HL-60 (cell line): ENCODE results near the gene SLC3A2.

Experiments used
- GABPA ChIP-seq: IDR thresholded peaks from 2 replicates; pipeline ENCODE4 v1.6.1; 2012; ENCODE audit warnings: low read depth
- POLR2AphosphoS5 ChIP-seq: IDR thresholded peaks from 2 replicates; pipeline ENCODE4 v1.6.1; 2012; ENCODE audit warnings: low read depth
- SPI1 ChIP-seq: IDR thresholded peaks from 2 replicates; pipeline ENCODE4 v1.6.1; 2012; ENCODE audit warnings: low read depth, mild to moderate bottlenecking, borderline replicate concordance
- TF ChIP-seq, protein P1 (sequence below): IDR thresholded peaks from one replicate; pipeline ENCODE4 v1.5.1; 2011; ENCODE audit warnings: low read length, control low read depth, inconsistent platforms; ENCODE audit not compliant: insufficient read depth
- TF ChIP-seq, protein P2 (sequence below): IDR thresholded peaks from 2 replicates; pipeline ENCODE4 v1.6.1; 2012; ENCODE audit warnings: low read depth; ENCODE audit not compliant: insufficient replicate concordance

DNA sequence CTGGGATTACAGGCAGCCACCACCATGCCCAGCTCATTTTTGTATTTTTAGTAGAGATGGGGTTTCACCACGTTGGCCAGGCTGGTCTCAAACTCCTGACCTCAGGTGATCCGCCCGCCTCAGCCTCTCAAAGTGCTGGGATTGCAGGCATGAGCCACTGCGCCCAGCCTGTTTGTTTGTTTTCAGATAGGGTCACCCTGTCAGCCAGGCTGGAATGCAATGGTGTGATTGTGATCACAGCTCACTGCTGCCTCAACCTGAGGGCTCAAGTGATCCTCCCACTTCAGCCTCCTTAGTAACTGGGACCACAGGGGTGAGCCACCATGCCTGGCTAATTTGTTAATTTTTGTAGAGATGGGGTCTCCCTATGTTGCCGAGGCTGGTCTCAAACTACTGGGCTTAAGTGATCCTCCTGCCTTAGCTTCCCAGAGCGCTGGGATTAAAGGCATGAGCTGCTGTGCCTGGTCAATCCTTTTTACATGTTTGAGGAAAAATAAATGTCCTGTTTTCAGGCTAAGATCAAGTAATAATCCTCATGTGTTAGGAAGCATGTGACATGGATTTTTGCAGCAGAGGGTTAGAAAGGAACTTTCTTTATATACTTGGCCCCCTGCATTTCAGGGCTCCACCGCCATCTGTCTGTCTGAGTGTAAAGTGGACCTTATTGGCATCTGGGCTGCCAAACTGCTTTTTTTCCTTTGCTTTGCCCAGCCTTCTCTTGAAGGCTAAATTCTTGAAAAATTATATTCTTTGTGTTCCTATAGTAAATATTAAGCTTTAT is 4.8 kb upstream of the SLC3A2 start:
- TF ChIP-seq, protein P1, sequence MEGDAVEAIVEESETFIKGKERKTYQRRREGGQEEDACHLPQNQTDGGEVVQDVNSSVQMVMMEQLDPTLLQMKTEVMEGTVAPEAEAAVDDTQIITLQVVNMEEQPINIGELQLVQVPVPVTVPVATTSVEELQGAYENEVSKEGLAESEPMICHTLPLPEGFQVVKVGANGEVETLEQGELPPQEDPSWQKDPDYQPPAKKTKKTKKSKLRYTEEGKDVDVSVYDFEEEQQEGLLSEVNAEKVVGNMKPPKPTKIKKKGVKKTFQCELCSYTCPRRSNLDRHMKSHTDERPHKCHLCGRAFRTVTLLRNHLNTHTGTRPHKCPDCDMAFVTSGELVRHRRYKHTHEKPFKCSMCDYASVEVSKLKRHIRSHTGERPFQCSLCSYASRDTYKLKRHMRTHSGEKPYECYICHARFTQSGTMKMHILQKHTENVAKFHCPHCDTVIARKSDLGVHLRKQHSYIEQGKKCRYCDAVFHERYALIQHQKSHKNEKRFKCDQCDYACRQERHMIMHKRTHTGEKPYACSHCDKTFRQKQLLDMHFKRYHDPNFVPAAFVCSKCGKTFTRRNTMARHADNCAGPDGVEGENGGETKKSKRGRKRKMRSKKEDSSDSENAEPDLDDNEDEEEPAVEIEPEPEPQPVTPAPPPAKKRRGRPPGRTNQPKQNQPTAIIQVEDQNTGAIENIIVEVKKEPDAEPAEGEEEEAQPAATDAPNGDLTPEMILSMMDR = no peak
- no peak for TF ChIP-seq SPI1
- TF ChIP-seq POLR2AphosphoS5 = no peak
- no peak for TF ChIP-seq GABPA
- TF ChIP-seq, protein P2, sequence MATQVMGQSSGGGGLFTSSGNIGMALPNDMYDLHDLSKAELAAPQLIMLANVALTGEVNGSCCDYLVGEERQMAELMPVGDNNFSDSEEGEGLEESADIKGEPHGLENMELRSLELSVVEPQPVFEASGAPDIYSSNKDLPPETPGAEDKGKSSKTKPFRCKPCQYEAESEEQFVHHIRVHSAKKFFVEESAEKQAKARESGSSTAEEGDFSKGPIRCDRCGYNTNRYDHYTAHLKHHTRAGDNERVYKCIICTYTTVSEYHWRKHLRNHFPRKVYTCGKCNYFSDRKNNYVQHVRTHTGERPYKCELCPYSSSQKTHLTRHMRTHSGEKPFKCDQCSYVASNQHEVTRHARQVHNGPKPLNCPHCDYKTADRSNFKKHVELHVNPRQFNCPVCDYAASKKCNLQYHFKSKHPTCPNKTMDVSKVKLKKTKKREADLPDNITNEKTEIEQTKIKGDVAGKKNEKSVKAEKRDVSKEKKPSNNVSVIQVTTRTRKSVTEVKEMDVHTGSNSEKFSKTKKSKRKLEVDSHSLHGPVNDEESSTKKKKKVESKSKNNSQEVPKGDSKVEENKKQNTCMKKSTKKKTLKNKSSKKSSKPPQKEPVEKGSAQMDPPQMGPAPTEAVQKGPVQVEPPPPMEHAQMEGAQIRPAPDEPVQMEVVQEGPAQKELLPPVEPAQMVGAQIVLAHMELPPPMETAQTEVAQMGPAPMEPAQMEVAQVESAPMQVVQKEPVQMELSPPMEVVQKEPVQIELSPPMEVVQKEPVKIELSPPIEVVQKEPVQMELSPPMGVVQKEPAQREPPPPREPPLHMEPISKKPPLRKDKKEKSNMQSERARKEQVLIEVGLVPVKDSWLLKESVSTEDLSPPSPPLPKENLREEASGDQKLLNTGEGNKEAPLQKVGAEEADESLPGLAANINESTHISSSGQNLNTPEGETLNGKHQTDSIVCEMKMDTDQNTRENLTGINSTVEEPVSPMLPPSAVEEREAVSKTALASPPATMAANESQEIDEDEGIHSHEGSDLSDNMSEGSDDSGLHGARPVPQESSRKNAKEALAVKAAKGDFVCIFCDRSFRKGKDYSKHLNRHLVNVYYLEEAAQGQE = no peak
